ENCODE data around the gene MPHOSPH10. TPM values are rescaled to one million over a fixed set of nuclear protein-coding genes. Genes with fewer than 3 reads are reported as not detected.
"Not testable (repeated sequence)": the region's sequence is repeated elsewhere in the genome, so short reads cannot be mapped to it uniquely, and the experiment has no call there.

MPHOSPH10 gene, protein sequence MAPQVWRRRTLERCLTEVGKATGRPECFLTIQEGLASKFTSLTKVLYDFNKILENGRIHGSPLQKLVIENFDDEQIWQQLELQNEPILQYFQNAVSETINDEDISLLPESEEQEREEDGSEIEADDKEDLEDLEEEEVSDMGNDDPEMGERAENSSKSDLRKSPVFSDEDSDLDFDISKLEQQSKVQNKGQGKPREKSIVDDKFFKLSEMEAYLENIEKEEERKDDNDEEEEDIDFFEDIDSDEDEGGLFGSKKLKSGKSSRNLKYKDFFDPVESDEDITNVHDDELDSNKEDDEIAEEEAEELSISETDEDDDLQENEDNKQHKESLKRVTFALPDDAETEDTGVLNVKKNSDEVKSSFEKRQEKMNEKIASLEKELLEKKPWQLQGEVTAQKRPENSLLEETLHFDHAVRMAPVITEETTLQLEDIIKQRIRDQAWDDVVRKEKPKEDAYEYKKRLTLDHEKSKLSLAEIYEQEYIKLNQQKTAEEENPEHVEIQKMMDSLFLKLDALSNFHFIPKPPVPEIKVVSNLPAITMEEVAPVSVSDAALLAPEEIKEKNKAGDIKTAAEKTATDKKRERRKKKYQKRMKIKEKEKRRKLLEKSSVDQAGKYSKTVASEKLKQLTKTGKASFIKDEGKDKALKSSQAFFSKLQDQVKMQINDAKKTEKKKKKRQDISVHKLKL
- polyA plus RNA-seq (2013, experiment 1 of 2): 31.5 TPM
- 31.3 TPM for polyA plus RNA-seq (2013, experiment 2 of 2)

- peak within 1 kb of the TSS; percentile 90 for H3K27ac ChIP-seq (ENCODE audit: low read depth, low read length)
- peak within 1 kb of the TSS; percentile 78 for H3K9ac ChIP-seq (ENCODE audit: low read depth, low read length)
Measured at GRCh38 chr2:71130152-71130904, at the start of gene MPHOSPH10, which contains the start of gene MCEE. Gene MPHOSPH10 (plus strand): TSS chr2:71130634. CDS start chr2:71130666, 32 bp downstream. Gene MCEE (minus strand): TSS chr2:71130229. CDS start chr2:71130219, 10 bp downstream.

GRCh38 chr2:71082402-71083252, 47.8 kb upstream of the MPHOSPH10 start:
- no peaks in the 10 kb centered on the region for H3K9me3 ChIP-seq (ENCODE audit: insufficient read depth, low read depth, low read length)
- H3K9ac ChIP-seq (ENCODE audit: low read depth, low read length): no peak overlapping the region
- H3K36me3 ChIP-seq (ENCODE audit: insufficient read depth, low read length): peaks cover 14% of the 10 kb centered on the region
- 91% methylated on average over 4 of the region's 5 CpGs for WGBS
- H3K4me3 ChIP-seq (ENCODE audit: low read length): no peak overlapping the region
- H3K4me1 ChIP-seq (ENCODE audit: insufficient read depth, low read length): peaks cover 32% of the 10 kb centered on the region
- H3K27me3 ChIP-seq (ENCODE audit: insufficient read depth, low read length): no peaks in the 10 kb centered on the region
- no peak overlapping the region for H3K27ac ChIP-seq (ENCODE audit: low read depth, low read length)

More at GRCh38 chr2:71130152-71130904, at the start of gene MPHOSPH10, which contains the start of gene MCEE:
- WGBS: under 1% methylated on average over 65 of the region's 67 CpGs
- Histone ChIP-seq H3K4me1 (ENCODE audit: insufficient read depth, low read length) (0 out of 2 replicates have a peak, but pooled peaks cover 4% of the 10 kb centered on the region), H3K4me3 (ENCODE audit: low read length) (peak within 1 kb of the TSS; percentile 74), H3K36me3 (ENCODE audit: insufficient read depth, low read length) (peaks cover 32% of the 10 kb centered on the region), H3K9me3 (ENCODE audit: insufficient read depth, low read depth, low read length) (no peaks in the 10 kb centered on the region), H3K27me3 (ENCODE audit: insufficient read depth, low read length) (no peaks in the 10 kb centered on the region)

GRCh38 chr2:71083297-71083696, 47.1 kb upstream of the MPHOSPH10 start:
- not testable (repeated sequence) for H3K27ac ChIP-seq (ENCODE audit: low read depth, low read length); H3K4me3 ChIP-seq (ENCODE audit: low read length); H3K27me3 ChIP-seq (ENCODE audit: insufficient read depth, low read length); H3K9ac ChIP-seq (ENCODE audit: low read depth, low read length); H3K36me3 ChIP-seq (ENCODE audit: insufficient read depth, low read length); H3K9me3 ChIP-seq (ENCODE audit: insufficient read depth, low read depth, low read length)
- peaks cover 32% of the 10 kb centered on the region for H3K4me1 ChIP-seq (ENCODE audit: insufficient read depth, low read length)
- WGBS: no CpG with 5 or more reads among the region's 3 CpGs

- H3K4me1 ChIP-seq (ENCODE audit: insufficient read depth, low read length): peaks cover 32% of the 10 kb centered on the region
- WGBS: 88% methylated on average over 10 of the region's 13 CpGs
- not testable (repeated sequence) for H3K36me3 ChIP-seq (ENCODE audit: insufficient read depth, low read length); H3K9ac ChIP-seq (ENCODE audit: low read depth, low read length); H3K9me3 ChIP-seq (ENCODE audit: insufficient read depth, low read depth, low read length); H3K27me3 ChIP-seq (ENCODE audit: insufficient read depth, low read length); H3K27ac ChIP-seq (ENCODE audit: low read depth, low read length); H3K4me3 ChIP-seq (ENCODE audit: low read length)
Measured at GRCh38 chr2:71083752-71084312, 46.6 kb upstream of the MPHOSPH10 start.

GRCh38 chr2:71085325-71086003, 45.0 kb upstream of the MPHOSPH10 start:
- Histone ChIP-seq H3K27ac (ENCODE audit: low read depth, low read length) (0 out of 2 replicates have a peak overlapping the region, but pooled peaks have one; percentile 47), H3K4me1 (ENCODE audit: insufficient read depth, low read length) (peaks cover 32% of the 10 kb centered on the region)
- H3K27me3 ChIP-seq (ENCODE audit: insufficient read depth, low read length); H3K9me3 ChIP-seq (ENCODE audit: insufficient read depth, low read depth, low read length); H3K36me3 ChIP-seq (ENCODE audit: insufficient read depth, low read length); H3K4me3 ChIP-seq (ENCODE audit: low read length); H3K9ac ChIP-seq (ENCODE audit: low read depth, low read length): not testable (repeated sequence)
- WGBS: 57% methylated on average over 9 of the region's 9 CpGs

DNA sequence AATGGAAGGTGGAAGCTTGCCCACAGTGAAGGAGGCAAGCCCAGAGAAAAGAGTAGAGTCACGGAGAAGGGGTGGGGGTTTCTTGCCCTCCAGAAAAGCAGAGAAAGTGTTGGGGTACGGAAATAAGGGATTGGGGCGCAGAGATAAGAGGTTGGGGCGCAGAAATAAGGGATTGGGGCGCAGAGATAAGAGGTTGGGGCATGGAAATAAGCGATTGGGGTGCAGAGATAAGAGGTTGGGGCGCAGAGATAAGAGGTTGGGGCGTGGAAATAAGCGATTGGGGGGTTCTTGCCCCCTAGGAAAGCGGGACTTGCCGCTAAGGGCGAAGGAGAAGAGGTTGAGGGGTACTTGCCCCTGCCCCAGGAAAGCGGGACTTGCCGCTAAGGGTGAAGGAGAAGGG, 41.0 kb upstream of the MPHOSPH10 start:
- H3K9ac ChIP-seq (ENCODE audit: low read depth, low read length); H3K9me3 ChIP-seq (ENCODE audit: insufficient read depth, low read depth, low read length); H3K36me3 ChIP-seq (ENCODE audit: insufficient read depth, low read length); H3K27me3 ChIP-seq (ENCODE audit: insufficient read depth, low read length); H3K27ac ChIP-seq (ENCODE audit: low read depth, low read length); H3K4me3 ChIP-seq (ENCODE audit: low read length): not testable (repeated sequence)
- WGBS: 94% methylated on average over 14 of the region's 14 CpGs
- H3K4me1 ChIP-seq (ENCODE audit: insufficient read depth, low read length): peaks cover 18% of the 10 kb centered on the region

- not testable (repeated sequence) for H3K4me1 ChIP-seq (ENCODE audit: insufficient read depth, low read length); H3K4me3 ChIP-seq (ENCODE audit: low read length); H3K9me3 ChIP-seq (ENCODE audit: insufficient read depth, low read depth, low read length); H3K27ac ChIP-seq (ENCODE audit: low read depth, low read length); H3K9ac ChIP-seq (ENCODE audit: low read depth, low read length); H3K27me3 ChIP-seq (ENCODE audit: insufficient read depth, low read length); H3K36me3 ChIP-seq (ENCODE audit: insufficient read depth, low read length)
- 95% methylated on average over 9 of the region's 9 CpGs for WGBS
Measured at GRCh38 chr2:71091808-71092207, 38.6 kb upstream of the MPHOSPH10 start.

GRCh38 chr2:71092491-71093260, 37.8 kb upstream of the MPHOSPH10 start:
- not testable (repeated sequence) for H3K9ac ChIP-seq (ENCODE audit: low read depth, low read length); H3K4me3 ChIP-seq (ENCODE audit: low read length); H3K27me3 ChIP-seq (ENCODE audit: insufficient read depth, low read length); H3K27ac ChIP-seq (ENCODE audit: low read depth, low read length); H3K4me1 ChIP-seq (ENCODE audit: insufficient read depth, low read length); H3K9me3 ChIP-seq (ENCODE audit: insufficient read depth, low read depth, low read length); H3K36me3 ChIP-seq (ENCODE audit: insufficient read depth, low read length)
- 96% methylated on average over 33 of the region's 33 CpGs for WGBS

DNA sequence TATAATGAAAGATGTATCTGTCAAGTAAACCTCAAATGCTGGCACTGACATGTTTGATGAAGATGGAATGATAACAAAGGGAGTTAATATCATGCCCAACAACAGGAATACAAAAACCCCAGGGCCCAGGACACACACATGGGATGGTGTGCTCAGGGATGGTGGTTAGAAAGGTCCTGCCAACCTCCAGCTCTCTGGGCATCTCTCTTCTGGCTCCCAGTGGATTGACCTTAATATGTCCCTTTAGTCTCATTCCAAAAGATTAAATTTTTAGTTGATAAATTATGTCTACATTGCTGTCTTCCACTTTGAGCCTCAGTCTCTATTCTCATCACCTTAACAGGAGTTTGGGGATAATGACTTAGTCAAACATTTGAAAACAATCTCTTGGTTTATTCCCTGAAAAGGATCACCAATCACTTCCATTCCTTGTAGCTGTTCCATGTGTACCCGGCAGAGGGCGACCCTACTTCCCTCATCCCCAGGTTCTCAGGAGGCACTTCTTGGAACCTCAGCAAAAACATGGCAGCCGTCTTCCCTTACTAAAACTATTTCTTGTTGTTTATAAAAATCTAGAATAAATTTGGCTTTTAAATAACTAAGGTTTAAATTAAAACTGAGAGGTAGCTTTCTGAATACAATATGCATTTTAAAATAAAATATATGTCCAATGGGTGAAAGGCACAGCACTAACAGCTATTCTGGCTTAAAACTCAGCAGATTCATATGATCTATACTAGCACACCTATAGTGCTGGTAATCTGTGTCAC, 30.1 kb upstream of the MPHOSPH10 start:
- no peaks in the 10 kb centered on the region for H3K36me3 ChIP-seq (ENCODE audit: insufficient read depth, low read length)
- H3K27ac ChIP-seq (ENCODE audit: low read depth, low read length): no peak overlapping the region
- peaks cover 7% of the 10 kb centered on the region; the same call in 1 of the 2 replicates for H3K4me1 ChIP-seq (ENCODE audit: insufficient read depth, low read length)
- no peak overlapping the region for H3K4me3 ChIP-seq (ENCODE audit: low read length)
- 8% methylated on average over 2 of the region's 3 CpGs for WGBS
- peaks cover 4% of the 10 kb centered on the region; the same call in 1 of the 2 replicates for H3K9me3 ChIP-seq (ENCODE audit: insufficient read depth, low read depth, low read length)
- no peak overlapping the region for H3K9ac ChIP-seq (ENCODE audit: low read depth, low read length)
- H3K27me3 ChIP-seq (ENCODE audit: insufficient read depth, low read length): no peaks in the 10 kb centered on the region
